ENCODE measurements around the gene MAP6D1. TPM values are rescaled to one million over a fixed set of nuclear protein-coding genes. Genes with fewer than 3 reads are reported as not detected.

Gene MAP6D1
- total and polyA plus RNA-seq, 7 experiments from 2014 or later, result 0.81 to 2.9 (median 1.2) TPM; not detected in 2

Other genes with a start within 250 kb of the MAP6D1 start
- gene KLHL24, start 190.0 kb downstream of the MAP6D1 start, total RNA-seq, result 100 to 1,000 TPM in 4 of 5 experiments, 10 to 100 TPM in 1; 25.3 to 161 (median 129) TPM
- gene KLHL24, start 190.0 kb downstream of the MAP6D1 start, polyA plus RNA-seq, result 10 to 100 TPM; 57.8 to 59.6 TPM
- gene YEATS2, start 127.8 kb downstream of the MAP6D1 start, total RNA-seq, result 10 to 100 TPM; 20.6 to 61.4 (median 21.9) TPM
- 1 to 10 TPM; 5.5 to 7.7 TPM for gene YEATS2, start 127.8 kb downstream of the MAP6D1 start, polyA plus RNA-seq
- 10 to 100 TPM; 41.6 to 50.4 (median 47.1) TPM for gene PARL, start 59.3 kb upstream of the MAP6D1 start, total RNA-seq
- 100 to 1,000 TPM; 123 to 130 TPM for gene PARL, start 59.3 kb upstream of the MAP6D1 start, polyA plus RNA-seq
- 10 to 100 TPM; 15.6 to 50.4 (median 25.5) TPM for gene ABCC5, start 192.3 kb upstream of the MAP6D1 start, total RNA-seq
- gene ABCC5, start 192.3 kb upstream of the MAP6D1 start, polyA plus RNA-seq, result 10 to 100 TPM in 1 of 2 donors, 1 to 10 TPM in 1; 8.6 to 11.4 TPM
- gene HTR3D, start 206.2 kb upstream of the MAP6D1 start, total RNA-seq, result not detected
- not detected for gene HTR3D, start 206.2 kb upstream of the MAP6D1 start, polyA plus RNA-seq
- not detected for gene HTR3C, start 227.5 kb upstream of the MAP6D1 start, total RNA-seq
- not detected for gene HTR3C, start 227.5 kb upstream of the MAP6D1 start, polyA plus RNA-seq

Data from naive thymus-derived CD4-positive, alpha-beta T cell (primary cell).